ENCODE measurements around the gene TENT5C. TPM values are rescaled to one million over a fixed set of nuclear protein-coding genes. Genes with fewer than 3 reads are reported as not detected.

Gene TENT5C
- polyA plus RNA-seq, 1 of the 3 experiments (the other 2 are of a cell fraction) = 0.90 TPM

GRCh38 chr1:117669572-117669971 is 63.7 kb downstream of the TENT5C start (continued):
- TF ChIP-seq USF2 (IDR thresholded peaks at IDR 0.05; ENCODE audit: borderline replicate concordance, low read depth, low read length) (no peak), RCOR1 (IDR thresholded peaks at IDR 0.05; ENCODE audit: low read length) (no peak), TAF1 (IDR thresholded peaks at IDR 0.05; ENCODE audit: borderline replicate concordance, low read depth, low read length) (no peak), REST (IDR thresholded peaks at IDR 0.05; ENCODE audit: low read depth, low read length) (no peak), MEF2A (IDR thresholded peaks at IDR 0.05; ENCODE audit: borderline replicate concordance, low read depth) (no peak)

GRCh38 chr1:117670976-117671780 is 65.3 kb downstream of the TENT5C start:
- no peaks in the 10 kb centered on the region for H3F3A ChIP-seq (replicated peaks; ENCODE audit: insufficient read depth)

More at GRCh38 chr1:117670976-117671780, 65.3 kb downstream of the TENT5C start:
- DNase-seq = no peak
- TF ChIP-seq FOXJ3 (CRISPR knock-in tag; IDR thresholded peaks at IDR 0.05) (no peak), GABPA (IDR thresholded peaks at IDR 0.05; ENCODE audit: low read depth) (no peak), SIN3A (IDR thresholded peaks at IDR 0.05; ENCODE audit: borderline replicate concordance, low read depth, low read length) (no peak), ZBTB33 (IDR thresholded peaks at IDR 0.05; ENCODE audit: borderline replicate concordance, low read depth) (no peak), NRF1 (IDR thresholded peaks at IDR 0.05; ENCODE audit: low read depth, low read length) (no peak), PBX3 (IDR thresholded peaks at IDR 0.05) (no peak), IRF3 (IDR thresholded peaks at IDR 0.05; ENCODE audit: low read depth, low read length) (no peak), USF2 (IDR thresholded peaks at IDR 0.05; ENCODE audit: borderline replicate concordance, low read depth, low read length) (no peak), JUND (IDR thresholded peaks at IDR 0.05) (no peak), CHD2 (IDR thresholded peaks at IDR 0.05; ENCODE audit: low read length, partially characterized antibody) (no peak), RFX5 (IDR thresholded peaks at IDR 0.05; ENCODE audit: low read length) (no peak), MXI1 (IDR thresholded peaks at IDR 0.05; ENCODE audit: low read depth, low read length) (no peak), TCF12 (IDR thresholded peaks at IDR 0.05) (no peak), RCOR1 (IDR thresholded peaks at IDR 0.05; ENCODE audit: low read length) (no peak), TEAD4 (IDR thresholded peaks at IDR 0.05; ENCODE audit: borderline replicate concordance, insufficient read depth) (no peak), TAF1 (IDR thresholded peaks at IDR 0.05; ENCODE audit: borderline replicate concordance, low read depth, low read length) (no peak)
- Histone ChIP-seq H3K4me3 (ENCODE audit: low read depth in 2 of 2, low read length in 1 of 2) (no peak overlapping the region), H4K20me1 (ENCODE audit: insufficient read depth) (no peaks in the 10 kb centered on the region), H3K9me2 (no peaks in the 10 kb centered on the region), H3K9ac (no peak overlapping the region), H3K27me3 (ENCODE audit: insufficient read depth) (no peaks in the 10 kb centered on the region), H2AFZ (ENCODE audit: low read depth) (no peak overlapping the region), H3K79me2 (ENCODE audit: insufficient read depth) (no peaks in the 10 kb centered on the region), H3K36me3 (replicated peaks in 1 of 2; ENCODE audit: control insufficient read depth in 1 of 2, insufficient read depth in 2 of 2, low read length in 1 of 2) (no peaks in the 10 kb centered on the region), H3K9me3 (no peaks in the 10 kb centered on the region), H3K27ac (ENCODE audit: low read depth in 2 of 2, low read length in 1 of 2) (no peak overlapping the region), H3K4me1 (ENCODE audit: control insufficient read depth in 1 of 2, insufficient read depth in 2 of 2, low read depth in 1 of 2, low read length in 1 of 2) (peaks cover 0 to 5% of the 10 kb centered on the region in 2 experiments; a peak in 2 of 4 replicates), H3K4me2 (no peak overlapping the region)
- ChIA-PET CTCF (no interaction called here), POLR2A (no interaction called here)
- 83% methylated on average over 14 of the region's 15 CpGs for WGBS (ENCODE audit: low lambda C conversion rate)
